ENCODE measurements around the gene CHD1L. TPM values are rescaled to one million over a fixed set of nuclear protein-coding genes. Genes with fewer than 3 reads are reported as not detected.
"Not testable (repeated sequence)": the region's sequence is repeated elsewhere in the genome, so short reads cannot be mapped to it uniquely, and the experiment has no call there.

CHD1L gene
- 11.5 TPM for total RNA-seq

DNA sequence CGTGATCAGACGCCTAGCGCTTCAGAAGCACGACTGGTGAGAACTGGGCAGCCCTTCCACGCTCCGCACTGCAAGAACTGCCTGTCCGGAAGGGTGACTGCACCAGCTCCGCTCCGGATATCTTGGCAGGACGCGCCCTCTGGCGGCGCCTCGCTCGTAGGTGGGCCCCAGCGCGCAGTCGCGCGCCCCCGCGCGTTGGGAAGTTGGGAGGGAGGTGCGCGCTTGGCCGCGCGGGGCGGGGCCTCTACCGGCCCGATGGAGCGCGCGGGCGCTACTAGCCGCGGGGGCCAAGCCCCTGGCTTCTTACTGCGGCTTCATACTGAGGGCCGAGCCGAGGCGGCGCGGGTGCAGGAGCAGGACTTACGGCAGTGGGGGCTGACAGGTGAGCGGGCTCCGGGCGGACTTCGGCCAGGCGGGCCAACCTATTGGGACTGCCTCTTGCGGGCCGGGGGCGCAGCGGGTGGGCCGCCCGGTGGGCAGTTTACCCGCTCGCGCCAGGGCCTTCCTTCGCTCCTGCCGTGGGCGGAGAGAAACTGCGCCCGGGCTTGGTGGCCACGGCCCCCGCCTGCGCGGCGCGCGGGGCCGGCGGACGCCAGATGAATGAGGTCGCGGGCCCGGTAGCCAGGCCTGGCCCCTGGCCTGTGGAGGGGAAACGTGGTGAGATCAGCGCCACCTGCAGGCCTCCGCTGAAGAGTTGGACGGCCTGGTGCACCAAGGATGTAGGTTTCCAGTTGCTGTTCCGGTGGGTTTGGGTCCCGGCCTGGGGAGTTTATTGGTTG lies at the start of gene CHD1L:
TSS of gene CHD1L (plus strand) at position 236 of the 779 bp plus-strand sequence. CDS start at position 256, 20 bp downstream.
- DNase-seq, result peak; percentile 89

GRCh38 chr1:147197324-147197723 lies 45.2 kb upstream of the CHD1L start:
- not testable (repeated sequence) for DNase-seq

- no peak for DNase-seq
Observed at GRCh38 chr1:147201276-147201675, 41.2 kb upstream of the CHD1L start.

- no peak for DNase-seq
Observed at GRCh38 chr1:147201786-147202185, 40.7 kb upstream of the CHD1L start.

- no peak for DNase-seq
Observed at GRCh38 chr1:147202576-147202975, 39.9 kb upstream of the CHD1L start.

GRCh38 chr1:147204080-147204479 lies 38.4 kb upstream of the CHD1L start:
- no peak for DNase-seq

- DNase-seq, result no peak
Observed at GRCh38 chr1:147207192-147207591, 35.3 kb upstream of the CHD1L start.

- no peak for DNase-seq
Observed at GRCh38 chr1:147208619-147209018, 33.9 kb upstream of the CHD1L start.

DNA sequence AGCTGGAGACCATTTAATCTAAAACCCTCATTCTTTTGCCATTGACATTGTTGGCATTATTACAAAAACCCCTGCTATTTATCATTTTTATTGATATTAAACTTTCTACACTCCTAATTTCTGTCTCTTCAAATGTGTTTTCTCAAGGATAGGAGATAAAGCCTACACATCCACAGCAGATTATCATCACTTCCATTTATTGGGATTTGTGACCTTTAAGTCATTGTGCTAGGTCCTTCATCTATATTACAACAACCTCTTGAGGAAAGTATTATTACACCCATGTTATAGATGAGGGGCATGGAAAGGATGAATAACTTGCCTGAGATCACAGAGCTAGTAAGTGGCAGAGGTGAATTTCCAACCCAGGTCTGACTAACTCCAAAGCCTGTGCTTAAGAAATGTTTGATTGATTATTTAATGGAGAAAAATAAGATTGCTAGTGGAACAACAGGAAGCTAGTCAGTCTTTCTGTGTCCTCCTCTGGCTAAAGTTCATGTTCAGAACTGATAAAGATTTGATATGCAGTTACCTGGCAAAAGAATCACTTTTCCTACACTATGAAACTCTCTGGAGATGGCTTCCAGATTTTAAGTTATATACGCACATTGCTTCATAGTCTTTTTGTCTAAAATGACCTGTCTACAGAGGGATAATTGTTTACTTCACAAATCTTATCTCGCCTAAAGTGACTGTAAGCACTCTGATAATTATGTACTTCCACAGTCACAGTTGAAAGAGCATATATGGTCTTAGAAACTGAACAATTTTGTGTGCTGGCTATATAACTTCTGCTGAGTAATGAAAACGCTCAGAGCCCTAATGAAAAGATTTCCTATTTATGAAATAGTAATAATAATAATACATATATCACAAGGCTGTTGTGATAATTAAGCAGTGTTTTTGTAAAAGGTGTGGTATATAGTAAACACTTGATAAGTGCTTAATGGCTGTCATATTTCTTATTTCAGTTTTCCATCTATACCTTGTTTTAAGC lies 32.4 kb upstream of the CHD1L start:
- DNase-seq, result no peak

DNA sequence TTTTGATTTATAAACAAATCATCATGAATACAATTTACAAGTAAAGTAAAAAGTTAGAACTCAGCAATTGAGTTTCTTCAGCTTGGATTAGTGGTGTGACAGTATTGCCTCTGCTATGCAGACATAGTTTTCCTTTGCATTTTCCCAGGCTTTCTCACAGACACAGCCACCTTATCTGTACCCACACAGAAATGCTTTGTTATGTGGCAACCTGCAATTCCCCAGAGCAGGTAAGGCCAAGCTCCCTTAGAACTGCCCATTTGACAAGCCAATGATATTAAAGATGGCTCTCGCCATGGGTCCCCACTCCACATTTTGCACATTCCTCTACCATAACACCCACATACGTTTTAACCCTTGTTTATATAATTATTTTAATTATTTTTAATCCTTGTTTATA lies 31.5 kb upstream of the CHD1L start:
- DNase-seq, result no peak

DNA sequence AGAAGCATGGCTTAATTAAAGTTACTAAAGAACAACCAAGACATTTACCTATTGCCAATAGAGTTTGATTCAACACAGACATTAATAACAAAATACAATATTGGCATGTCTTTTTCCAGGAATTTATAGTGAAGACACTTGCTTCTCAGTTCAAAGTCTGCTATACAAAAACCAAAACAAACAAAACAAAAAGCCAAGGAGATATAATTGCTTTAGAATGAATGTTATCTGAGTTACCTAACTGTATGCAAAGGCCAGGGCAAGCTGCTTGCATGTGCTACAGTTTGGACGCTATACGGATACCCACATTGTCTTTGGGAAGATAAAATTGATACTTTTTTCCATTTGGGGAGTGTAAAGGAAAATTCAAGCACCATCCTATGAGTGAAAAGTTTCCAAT lies 30.9 kb upstream of the CHD1L start:
- DNase-seq, result no peak

DNA sequence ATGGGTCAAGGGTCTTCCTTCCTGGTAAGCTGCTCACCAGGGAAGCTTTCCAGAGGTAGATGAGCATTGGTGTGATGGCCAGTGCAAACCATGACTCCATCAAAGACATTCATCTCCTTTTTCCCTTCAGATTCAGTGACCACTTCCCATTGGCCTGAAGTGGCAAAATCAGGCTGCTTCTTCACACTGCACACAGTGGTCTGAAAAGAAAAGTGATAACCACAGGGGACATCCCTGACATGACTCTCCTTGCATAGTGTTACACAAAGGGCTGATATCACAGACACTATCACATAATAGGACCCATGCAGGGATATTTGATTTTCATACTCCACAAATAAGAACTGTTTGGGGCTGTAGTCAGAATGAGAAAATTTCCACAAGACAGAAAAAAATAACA lies 29.2 kb upstream of the CHD1L start:
- no peak for DNase-seq

GRCh38 chr1:147214325-147214724 lies 28.2 kb upstream of the CHD1L start:
- DNase-seq, result no peak

GRCh38 chr1:147214842-147215539 lies 27.5 kb upstream of the CHD1L start:
- no peak for DNase-seq

- DNase-seq, result no peak
Observed at GRCh38 chr1:147215540-147215916, 27.0 kb upstream of the CHD1L start.

- no peak for DNase-seq
Observed at GRCh38 chr1:147216124-147216523, 26.4 kb upstream of the CHD1L start.

DNA sequence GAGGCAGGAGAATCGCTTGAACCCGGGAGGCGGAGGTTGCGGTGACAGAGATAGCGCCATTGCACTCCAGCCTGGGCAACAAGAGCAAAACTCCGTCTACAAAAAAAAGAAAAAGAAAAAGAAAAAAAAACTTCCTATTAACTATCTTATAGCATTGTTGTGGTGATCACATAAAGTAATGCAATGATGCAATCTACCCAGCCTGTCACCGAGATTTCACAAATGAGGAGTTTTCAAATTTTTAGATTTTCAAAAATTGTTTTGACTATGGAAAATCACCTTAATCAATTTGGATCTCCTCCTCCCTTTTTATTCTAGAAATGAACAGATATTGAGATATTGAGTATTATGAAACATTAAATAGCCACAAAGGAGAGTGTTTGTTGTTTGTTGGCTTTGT lies 25.3 kb upstream of the CHD1L start:
- no peak for DNase-seq

DNA sequence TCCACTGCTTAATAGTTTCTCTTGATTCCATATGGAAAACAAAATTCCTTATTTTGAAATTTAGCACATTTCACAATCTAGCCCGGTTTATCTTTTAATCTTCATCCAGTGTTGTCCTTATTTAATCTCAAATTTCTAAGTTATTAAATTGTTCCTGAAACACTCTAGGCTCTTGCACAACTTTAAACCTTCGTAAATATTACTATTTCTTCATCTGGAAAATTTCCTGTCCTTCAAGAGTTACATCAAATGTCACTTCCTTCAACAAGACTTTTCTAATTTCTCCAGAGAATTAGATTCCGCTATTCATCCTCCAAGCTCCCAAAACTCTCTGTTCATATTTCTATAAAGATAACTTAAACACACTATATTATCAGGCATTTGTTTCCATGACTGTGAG lies 23.9 kb upstream of the CHD1L start:
- DNase-seq, result no peak

DNA sequence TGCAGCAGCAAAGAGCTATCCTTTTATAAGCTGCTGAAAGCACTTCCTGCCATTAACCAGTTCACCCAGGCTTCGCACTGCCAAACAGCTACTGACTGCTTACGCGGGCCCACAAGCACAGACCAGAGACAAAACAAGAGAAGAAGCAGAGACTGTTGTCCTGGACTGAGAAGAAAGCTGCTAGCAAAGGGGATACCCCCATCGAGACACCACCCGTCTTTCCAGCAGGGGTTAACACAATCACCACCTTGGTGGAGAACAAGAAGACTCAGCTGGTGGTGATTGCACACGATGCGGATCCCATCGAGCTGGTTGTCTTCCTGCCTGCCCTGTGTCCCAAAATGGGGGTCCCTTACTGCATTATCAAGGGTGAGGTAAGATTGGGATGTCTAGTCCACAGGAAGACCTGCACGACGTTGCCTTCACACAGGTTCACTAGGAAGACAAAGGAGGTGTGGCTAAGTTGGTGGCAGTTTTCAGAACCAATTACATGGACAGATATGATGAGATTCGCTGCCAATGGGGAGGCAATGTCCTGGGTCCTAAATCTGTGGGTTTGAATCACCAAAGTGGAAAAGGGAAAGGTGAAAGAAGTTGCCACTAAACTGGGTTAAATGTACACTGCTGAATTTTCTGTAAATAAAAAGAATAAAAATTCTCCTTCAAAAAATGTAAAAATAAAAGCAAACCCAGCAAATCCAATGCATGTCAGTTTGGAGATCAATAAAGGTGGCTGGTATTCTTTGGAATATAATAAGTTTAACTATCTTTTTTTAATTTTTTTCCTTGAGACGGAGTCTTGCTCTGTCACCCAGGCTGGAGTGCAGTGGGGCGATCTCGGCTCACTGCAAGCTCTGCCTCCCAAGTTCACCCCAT lies 18.5 kb upstream of the CHD1L start:
- no peak for DNase-seq

- peak; percentile 18 for DNase-seq
Observed at GRCh38 chr1:147225193-147225730, 17.2 kb upstream of the CHD1L start, which contains the start of gene FMO5. Gene FMO5, minus strand, starts transcription at chr1:147225339. Its CDS starts 310 bp downstream, at chr1:147225029.

DNA sequence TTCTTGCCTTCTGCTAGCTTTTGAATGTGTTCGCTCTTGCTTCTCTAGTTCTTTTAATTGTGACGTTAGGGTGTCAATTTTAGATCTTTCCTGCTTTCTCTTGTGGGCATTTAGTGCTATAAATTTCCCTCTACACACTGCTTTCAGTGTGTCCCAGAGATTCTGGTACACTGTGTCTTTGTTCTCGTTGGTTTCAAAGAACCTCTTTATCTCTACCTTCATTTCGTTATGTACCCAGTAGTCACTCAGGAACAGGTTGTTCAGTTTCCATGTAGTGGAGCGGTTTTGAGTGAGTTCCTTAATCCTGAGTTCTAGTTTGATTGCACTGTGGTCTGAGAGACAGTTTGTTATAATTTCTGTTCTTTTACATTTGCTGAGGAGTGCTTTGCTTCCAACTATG lies 11.5 kb upstream of the CHD1L start:
- DNase-seq, result not testable (repeated sequence)

All from occipital lobe (tissue), 2 donors.